Esophagus squamous epithelium (tissue), 4 donors: Measurements from ENCODE around the gene CAPN8.

Experiments used
- POLR2A ChIP-seq, 4 donors: fragments of 450-650 bp; IDR thresholded peaks; one replicate each; pipeline ENCODE4 v1.6.1; 2017; ENCODE audit warnings: antibody characterized with exemption in 4 of 4, mild to moderate bottlenecking in 4 of 4, moderate library complexity in 3 of 4
- TF ChIP-seq, protein P1 (sequence below), 6 experiments: fragments of 450-650 bp in 4 of 6; fragments of 200-600 bp in 2 of 6; sonication (generic) in 2 of 6; IDR thresholded peaks; one replicate each; pipeline ENCODE4 v1.5.1; 2016 to 2019; ENCODE audit warnings: antibody characterized with exemption in 6 of 6, mild to moderate bottlenecking in 4 of 6, moderate library complexity in 4 of 6

- TF ChIP-seq, protein P1, sequence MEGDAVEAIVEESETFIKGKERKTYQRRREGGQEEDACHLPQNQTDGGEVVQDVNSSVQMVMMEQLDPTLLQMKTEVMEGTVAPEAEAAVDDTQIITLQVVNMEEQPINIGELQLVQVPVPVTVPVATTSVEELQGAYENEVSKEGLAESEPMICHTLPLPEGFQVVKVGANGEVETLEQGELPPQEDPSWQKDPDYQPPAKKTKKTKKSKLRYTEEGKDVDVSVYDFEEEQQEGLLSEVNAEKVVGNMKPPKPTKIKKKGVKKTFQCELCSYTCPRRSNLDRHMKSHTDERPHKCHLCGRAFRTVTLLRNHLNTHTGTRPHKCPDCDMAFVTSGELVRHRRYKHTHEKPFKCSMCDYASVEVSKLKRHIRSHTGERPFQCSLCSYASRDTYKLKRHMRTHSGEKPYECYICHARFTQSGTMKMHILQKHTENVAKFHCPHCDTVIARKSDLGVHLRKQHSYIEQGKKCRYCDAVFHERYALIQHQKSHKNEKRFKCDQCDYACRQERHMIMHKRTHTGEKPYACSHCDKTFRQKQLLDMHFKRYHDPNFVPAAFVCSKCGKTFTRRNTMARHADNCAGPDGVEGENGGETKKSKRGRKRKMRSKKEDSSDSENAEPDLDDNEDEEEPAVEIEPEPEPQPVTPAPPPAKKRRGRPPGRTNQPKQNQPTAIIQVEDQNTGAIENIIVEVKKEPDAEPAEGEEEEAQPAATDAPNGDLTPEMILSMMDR (IDR thresholded peaks at IDR 0.05) = no peak
- TF ChIP-seq POLR2A (IDR thresholded peaks at IDR 0.05) = no peak
These were observed 30.3 kb downstream of the CAPN8 start for GRCh38 chr1:223635236-223635635.
